ENCODE data around the gene FBXW12.

DNA sequence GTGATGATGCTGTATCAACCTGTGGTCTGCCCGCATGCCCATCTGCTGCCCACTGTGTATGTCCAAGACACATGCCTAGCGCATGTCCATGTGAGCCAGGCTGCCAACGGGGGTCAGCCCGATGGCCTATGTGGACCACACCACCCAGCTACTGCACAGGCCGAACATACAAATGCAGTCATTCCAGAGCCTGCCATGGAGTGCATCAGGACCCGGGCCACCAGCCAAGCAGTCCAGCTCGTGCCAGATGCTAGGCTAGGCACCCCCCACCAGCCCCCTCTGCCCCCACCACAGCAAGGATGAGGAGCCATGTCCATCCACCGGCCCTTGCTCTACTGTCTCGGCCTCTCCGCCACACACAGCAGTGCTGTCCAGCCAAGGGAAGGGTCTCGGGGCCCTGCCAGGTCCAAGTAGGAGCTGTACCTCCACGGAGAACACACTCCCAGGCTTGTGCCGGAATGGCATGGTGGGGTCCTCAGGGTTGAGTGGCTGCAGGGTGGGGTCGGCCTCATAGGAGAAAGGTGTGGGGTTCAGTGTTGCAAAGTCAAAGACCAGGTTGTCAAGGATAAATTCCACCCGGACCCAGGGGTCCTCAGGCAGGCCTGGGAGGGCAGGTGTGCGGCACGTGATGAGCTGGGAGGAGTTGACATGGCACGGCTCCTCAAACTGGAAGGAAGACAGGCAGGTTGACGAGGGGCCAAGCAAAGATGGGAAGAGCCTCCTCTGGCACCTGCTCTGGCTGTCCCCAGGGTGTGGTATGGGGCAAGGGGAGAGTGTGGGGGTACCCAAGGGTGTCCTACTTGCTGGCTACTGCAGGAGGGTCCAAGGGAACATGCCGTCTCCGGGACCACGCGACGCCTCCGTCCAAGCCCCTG lies 42.6 kb downstream of the FBXW12 start:
- TF ChIP-seq CTCF (IDR thresholded peaks at IDR 0.05) (no peak), POLR2A (IDR thresholded peaks at IDR 0.05) (no peak)

All from right lobe of liver (tissue), 4 donors.